ENCODE results near the gene AFG3L2.

Gene AFG3L2

GRCh38 chr18:12291690-12292089, 85.3 kb downstream of the AFG3L2 start:
- peaks cover 10% of the 10 kb centered on the region for H3K4me1 ChIP-seq
- H2AFZ ChIP-seq: no peak overlapping the region
- TF ChIP-seq, protein P1, sequence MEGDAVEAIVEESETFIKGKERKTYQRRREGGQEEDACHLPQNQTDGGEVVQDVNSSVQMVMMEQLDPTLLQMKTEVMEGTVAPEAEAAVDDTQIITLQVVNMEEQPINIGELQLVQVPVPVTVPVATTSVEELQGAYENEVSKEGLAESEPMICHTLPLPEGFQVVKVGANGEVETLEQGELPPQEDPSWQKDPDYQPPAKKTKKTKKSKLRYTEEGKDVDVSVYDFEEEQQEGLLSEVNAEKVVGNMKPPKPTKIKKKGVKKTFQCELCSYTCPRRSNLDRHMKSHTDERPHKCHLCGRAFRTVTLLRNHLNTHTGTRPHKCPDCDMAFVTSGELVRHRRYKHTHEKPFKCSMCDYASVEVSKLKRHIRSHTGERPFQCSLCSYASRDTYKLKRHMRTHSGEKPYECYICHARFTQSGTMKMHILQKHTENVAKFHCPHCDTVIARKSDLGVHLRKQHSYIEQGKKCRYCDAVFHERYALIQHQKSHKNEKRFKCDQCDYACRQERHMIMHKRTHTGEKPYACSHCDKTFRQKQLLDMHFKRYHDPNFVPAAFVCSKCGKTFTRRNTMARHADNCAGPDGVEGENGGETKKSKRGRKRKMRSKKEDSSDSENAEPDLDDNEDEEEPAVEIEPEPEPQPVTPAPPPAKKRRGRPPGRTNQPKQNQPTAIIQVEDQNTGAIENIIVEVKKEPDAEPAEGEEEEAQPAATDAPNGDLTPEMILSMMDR (IDR thresholded peaks at IDR 0.05): no peak
- no peak overlapping the region for H3K9ac ChIP-seq
- H3K79me2 ChIP-seq: no peaks in the 10 kb centered on the region
- no peaks in the 10 kb centered on the region for H3K9me3 ChIP-seq (ENCODE audit: control insufficient read depth, low read length)
- H3K4me2 ChIP-seq (ENCODE audit: low read length): no peak overlapping the region
- H3K36me3 ChIP-seq (ENCODE audit: control insufficient read depth, insufficient read depth, low read length): no peaks in the 10 kb centered on the region
- no peaks in the 10 kb centered on the region for H3K27me3 ChIP-seq (ENCODE audit: control insufficient read depth, insufficient read depth, low read length)
- no peak overlapping the region for H3K27ac ChIP-seq
- H3K4me3 ChIP-seq (ENCODE audit: low read depth, low read length): no peak overlapping the region

GRCh38 chr18:12291161-12291560, 85.9 kb downstream of the AFG3L2 start:
- no peak overlapping the region for H2AFZ ChIP-seq
- H3K4me2 ChIP-seq (ENCODE audit: low read length): no peak overlapping the region
- TF ChIP-seq, protein P1 (IDR thresholded peaks at IDR 0.05): no peak
- H3K4me1 ChIP-seq: peaks cover 10% of the 10 kb centered on the region
- H3K9ac ChIP-seq: no peak overlapping the region
- H3K27me3 ChIP-seq (ENCODE audit: control insufficient read depth, insufficient read depth, low read length): no peaks in the 10 kb centered on the region
- no peak overlapping the region for H3K27ac ChIP-seq
- H3K36me3 ChIP-seq (ENCODE audit: control insufficient read depth, insufficient read depth, low read length): no peaks in the 10 kb centered on the region
- no peak overlapping the region for H3K4me3 ChIP-seq (ENCODE audit: low read depth, low read length)
- H3K79me2 ChIP-seq: no peaks in the 10 kb centered on the region
- no peaks in the 10 kb centered on the region for H3K9me3 ChIP-seq (ENCODE audit: control insufficient read depth, low read length)

DNA sequence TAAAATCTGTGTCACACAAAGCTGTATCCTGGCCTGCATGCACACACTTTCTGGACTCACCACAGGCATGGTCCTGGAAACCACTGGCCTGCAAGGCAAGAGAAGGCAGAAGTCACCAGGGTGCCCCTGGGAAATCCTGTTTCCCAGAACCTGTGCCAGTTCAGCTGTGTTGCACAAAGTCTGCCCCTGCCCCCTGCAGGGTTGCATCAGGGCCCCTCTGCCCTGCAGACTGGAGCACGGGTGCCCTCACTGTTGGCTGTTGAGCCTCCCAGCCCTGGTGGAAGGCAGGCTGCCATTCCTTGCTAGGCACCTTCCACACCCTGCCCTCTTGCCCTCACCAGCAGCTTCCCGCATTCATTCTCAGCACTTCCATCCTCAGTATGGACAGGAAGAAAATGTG, 86.9 kb downstream of the AFG3L2 start:
- Histone ChIP-seq H3K4me1 (peaks cover 10% of the 10 kb centered on the region), H3K4me3 (ENCODE audit: low read depth, low read length) (no peak overlapping the region), H2AFZ (no peak overlapping the region), H3K27ac (no peak overlapping the region), H3K79me2 (no peaks in the 10 kb centered on the region), H3K27me3 (ENCODE audit: control insufficient read depth, insufficient read depth, low read length) (no peaks in the 10 kb centered on the region), H3K36me3 (ENCODE audit: control insufficient read depth, insufficient read depth, low read length) (no peaks in the 10 kb centered on the region), H3K9me3 (ENCODE audit: control insufficient read depth, low read length) (no peaks in the 10 kb centered on the region), H3K4me2 (ENCODE audit: low read length) (no peak overlapping the region), H3K9ac (no peak overlapping the region)
- TF ChIP-seq, protein P1 (IDR thresholded peaks at IDR 0.05): no peak

DNA sequence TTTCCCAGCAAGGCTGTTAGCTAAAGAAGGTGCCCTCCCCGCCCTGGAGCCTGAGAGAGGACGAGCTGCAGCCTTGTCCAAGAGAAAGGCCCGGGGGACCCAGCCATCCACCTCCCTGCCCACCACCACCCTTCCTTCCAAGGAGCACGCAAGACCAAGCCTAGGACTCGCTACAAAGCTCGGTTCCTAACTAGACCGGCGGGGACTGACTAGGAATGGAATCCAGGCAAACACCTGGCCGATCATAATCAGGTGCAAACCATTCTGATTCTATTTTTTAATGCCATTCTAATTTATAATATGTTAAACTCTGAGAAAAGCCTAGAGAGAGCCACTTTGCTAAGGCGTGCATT, 88.6 kb downstream of the AFG3L2 start:
- Histone ChIP-seq H3K79me2 (no peaks in the 10 kb centered on the region), H3K4me3 (ENCODE audit: low read depth, low read length) (peak overlapping the region; percentile 51), H3K27ac (no peak overlapping the region), H2AFZ (peak overlapping the region; percentile 79), H3K4me2 (ENCODE audit: low read length) (peak overlapping the region; percentile 89), H3K27me3 (ENCODE audit: control insufficient read depth, insufficient read depth, low read length) (no peaks in the 10 kb centered on the region), H3K36me3 (ENCODE audit: control insufficient read depth, insufficient read depth, low read length) (no peaks in the 10 kb centered on the region), H3K4me1 (peaks cover 10% of the 10 kb centered on the region), H3K9ac (no peak overlapping the region), H3K9me3 (ENCODE audit: control insufficient read depth, low read length) (no peaks in the 10 kb centered on the region)
- TF ChIP-seq, protein P1 (IDR thresholded peaks at IDR 0.05): no peak

DNA sequence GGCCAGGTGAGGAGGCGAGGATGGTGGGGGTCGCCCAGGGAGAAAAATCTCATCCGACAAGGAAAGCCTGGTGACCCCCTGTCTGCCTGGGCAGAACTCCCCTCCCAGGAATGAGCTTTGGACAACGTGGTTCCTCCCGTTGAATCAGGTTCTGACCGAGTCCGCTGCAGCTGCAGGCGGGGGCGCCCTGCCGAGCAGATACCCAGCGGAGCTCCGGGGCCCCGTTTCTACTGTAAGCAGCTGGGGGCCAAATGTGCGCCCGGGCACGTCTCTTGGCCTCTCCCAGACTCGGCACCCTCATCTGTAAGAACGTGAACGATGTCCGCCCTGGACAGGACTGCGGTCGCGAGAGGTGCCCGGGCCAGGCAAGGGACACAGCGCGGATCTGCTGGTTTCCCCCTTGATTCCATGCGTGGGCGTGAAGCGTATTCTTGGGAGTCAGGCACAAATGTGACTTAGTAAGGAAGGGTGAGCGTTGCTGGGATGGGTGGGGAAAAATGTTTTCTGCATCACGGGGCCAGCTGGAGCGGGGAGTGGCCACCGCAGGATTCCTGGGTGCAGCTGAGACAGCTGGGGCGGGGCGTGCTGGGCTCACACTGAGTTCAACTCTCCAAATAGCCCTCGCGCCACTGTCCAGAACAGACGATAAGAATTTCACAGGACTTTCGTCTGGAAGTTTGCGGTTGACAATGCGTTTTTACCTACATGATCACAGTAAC, 89.2 kb downstream of the AFG3L2 start:
- TF ChIP-seq, protein P1 (IDR thresholded peaks at IDR 0.05): no peak
- Histone ChIP-seq H3K4me1 (peaks cover 10% of the 10 kb centered on the region), H2AFZ (peak overlapping the region; percentile 79), H3K9ac (no peak overlapping the region), H3K27ac (no peak overlapping the region), H3K27me3 (ENCODE audit: control insufficient read depth, insufficient read depth, low read length) (no peaks in the 10 kb centered on the region), H3K9me3 (ENCODE audit: control insufficient read depth, low read length) (no peaks in the 10 kb centered on the region), H3K79me2 (no peaks in the 10 kb centered on the region), H3K4me2 (ENCODE audit: low read length) (peak overlapping the region; percentile 89), H3K4me3 (ENCODE audit: low read depth, low read length) (peak overlapping the region; percentile 51), H3K36me3 (ENCODE audit: control insufficient read depth, insufficient read depth, low read length) (no peaks in the 10 kb centered on the region)

Data from parathyroid adenoma (tissue), 2 donors.